GM21390 (cell line): ENCODE data around the gene HERPUD1.
"Not testable (repeated sequence)": the region's sequence is repeated elsewhere in the genome, so short reads cannot be mapped to it uniquely, and the experiment has no call there.

Experiments used
- ATAC-seq: cut with Tn5 transposase; IDR thresholded peaks from one replicate; pipeline ENCODE4 v1.9.1; 2021; ENCODE audit not compliant: unreplicated experiment

Gene HERPUD1

GRCh38 chr16:56953006-56953405 is 21.1 kb downstream of the HERPUD1 start:
- ATAC-seq = no peak

DNA sequence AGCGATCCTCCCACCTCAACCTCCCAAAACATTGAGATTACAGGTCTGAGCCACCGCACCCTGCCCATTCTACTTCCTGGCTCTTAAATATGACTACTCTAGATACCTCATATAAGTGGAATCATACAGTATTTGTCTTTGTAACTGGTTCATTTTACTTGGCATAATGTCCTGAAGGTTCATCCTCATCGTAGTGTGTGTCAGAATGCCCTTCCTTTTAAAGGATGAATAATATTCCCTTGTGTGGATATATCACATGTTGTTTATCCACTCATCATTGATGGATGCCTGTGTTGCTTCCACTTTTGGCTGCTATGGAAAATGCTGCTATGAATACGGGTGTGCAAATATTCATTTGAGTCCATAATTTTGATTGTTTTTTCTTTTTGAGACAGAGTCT is 24.1 kb downstream of the HERPUD1 start:
- ATAC-seq = no peak

DNA sequence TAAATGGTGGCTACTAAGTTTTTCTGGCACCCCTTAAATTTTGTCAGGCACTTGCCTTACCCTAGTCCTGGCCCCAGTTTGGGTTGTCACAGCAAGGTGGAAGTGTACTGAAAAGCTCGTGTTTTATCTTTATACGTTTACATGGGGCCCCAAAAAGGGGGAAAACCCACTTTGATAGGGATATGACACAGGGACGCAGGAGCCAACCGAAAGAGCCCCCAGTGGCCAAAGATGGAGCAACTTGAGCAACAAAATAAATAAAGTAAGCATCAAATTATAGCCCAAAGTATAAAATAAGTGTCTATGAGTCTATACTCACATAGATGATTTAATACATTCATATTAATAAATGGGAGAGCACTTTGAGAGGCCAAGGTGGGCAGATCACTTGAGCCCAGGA is 24.8 kb downstream of the HERPUD1 start:
- ATAC-seq = no peak

- ATAC-seq = no peak
Measured at GRCh38 chr16:56960681-56961281, 28.8 kb downstream of the HERPUD1 start.

- no peak for ATAC-seq
Measured at GRCh38 chr16:56961386-56961785, 29.4 kb downstream of the HERPUD1 start.

DNA sequence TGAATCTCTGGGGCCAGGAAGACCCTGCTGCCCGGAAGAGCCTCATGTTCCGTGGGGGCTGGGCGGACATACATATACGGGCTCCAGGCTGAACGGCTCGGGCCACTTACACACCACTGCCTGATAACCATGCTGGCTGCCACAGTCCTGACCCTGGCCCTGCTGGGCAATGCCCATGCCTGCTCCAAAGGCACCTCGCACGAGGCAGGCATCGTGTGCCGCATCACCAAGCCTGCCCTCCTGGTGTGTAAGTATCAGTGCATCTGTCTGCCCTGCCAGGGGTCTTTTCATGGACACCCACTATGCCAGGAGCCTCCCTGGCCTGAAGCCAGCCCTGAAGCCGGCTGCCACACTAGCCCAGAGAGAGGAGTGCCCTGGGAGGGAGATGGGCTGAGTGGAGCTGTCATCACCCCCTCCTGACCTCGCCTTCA is 29.9 kb downstream of the HERPUD1 start, which contains the start of gene CETP:
CETP (plus strand) TSS at position 100 of the 431 bp plus-strand sequence; CDS start at position 130, 30 bp downstream.
- no peak for ATAC-seq

DNA sequence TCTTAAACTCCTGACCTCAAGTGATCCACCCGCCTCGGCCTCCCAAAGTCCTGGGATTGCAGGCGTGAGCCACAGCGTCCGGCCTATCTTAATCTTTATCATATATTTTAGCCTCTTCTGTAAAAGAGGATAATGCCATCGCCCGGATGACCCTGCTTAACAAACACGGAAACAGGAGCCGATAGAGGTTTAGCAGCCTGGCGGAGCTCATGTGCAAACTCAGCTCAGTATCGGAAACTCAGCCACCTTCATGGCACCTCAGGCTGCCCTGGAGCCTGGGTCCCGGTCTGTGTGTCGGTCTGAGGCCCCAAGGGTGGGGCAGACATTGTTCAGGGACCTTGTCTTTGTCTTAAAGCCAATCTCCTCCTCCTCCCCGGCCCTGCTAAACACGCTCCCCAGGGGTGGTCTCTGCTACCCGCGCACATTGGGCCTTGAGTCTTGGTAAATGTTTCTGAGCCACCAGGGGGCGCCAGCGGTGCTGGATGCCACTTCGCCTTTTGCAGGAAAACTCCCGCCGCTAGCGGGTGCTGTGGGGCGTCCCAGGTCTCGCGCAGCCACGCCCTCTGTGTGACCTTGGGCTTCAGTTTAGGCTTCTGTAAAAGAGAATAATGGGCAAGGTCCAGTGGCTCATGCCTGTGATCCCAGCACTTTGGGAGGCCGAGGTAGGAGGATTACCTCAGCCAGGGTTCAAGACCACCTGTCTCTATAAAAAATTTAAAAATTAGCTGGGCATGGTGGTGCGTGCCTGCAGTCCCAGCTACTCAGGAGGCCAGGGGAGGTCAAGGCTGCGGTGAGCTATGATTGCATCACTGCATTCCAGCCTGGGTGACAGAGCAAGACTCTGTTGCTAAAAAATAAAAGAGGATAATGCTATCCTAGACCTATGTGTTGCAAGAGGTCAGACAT is 32.6 kb downstream of the HERPUD1 start:
- ATAC-seq = peak; percentile 63

DNA sequence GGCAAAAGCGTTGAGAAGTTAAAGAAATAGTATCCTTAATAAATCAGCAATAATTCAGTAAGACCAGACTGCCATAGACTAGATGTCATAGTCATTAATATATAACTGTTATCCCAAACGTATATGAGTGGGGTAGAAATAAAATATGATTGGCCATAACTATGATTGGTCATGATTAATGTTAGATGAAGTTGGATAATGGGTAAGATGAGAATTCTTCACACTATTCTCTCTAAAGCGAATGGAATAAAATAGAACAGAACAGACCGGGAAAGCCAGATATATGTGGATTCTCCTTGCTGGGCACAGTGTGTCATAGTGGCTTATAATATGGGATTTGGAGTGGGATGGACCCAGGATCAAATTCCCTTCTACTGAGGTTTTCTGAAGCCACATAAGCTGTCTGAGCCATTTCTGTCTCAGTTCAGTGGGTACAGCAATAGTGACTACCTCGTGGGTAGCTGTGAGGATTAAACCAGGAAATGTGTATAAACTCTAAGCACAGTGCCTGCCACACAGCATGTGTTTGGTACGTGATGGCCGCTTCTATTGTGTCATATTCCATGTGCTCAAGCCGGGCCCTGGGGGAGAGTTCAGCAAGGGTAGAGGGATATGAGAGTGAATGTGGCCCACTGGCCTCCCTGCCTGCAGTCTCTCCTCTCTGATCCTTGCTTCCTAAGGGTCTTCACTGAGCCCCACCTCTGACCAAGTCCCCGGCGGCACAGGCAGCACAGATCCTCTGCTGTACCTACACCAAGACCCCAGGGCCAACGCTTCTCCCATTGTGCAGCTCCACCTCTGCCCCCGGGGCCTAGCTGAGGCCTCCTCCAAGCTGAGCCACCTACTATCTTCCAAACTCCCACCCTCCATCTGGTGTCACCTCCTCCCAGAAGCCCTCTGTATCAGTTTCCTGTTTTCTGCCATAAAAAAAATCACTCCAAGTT is 33.5 kb downstream of the HERPUD1 start:
- no peak for ATAC-seq

DNA sequence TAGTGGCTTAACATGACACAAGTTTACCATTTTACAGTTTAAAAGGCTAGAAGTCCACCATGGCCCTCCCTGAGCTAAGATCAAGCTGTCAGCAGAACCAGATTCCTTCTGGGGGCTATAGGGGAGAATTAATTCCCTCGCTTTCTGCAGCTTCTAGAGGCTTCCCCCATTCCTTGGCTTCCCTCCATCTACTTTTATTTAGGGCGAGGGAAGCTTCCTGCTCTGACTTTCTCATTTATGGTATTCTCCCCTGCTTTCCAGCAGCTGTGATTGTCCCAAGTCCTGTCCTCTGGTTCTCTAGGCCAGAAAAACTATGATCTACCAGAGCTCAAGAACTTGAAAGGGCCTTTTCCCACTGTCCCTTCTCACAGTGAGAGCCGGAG is 34.1 kb downstream of the HERPUD1 start:
- ATAC-seq = no peak

- ATAC-seq = no peak
Measured at GRCh38 chr16:56967733-56968132, 35.8 kb downstream of the HERPUD1 start.

- no peak for ATAC-seq
Measured at GRCh38 chr16:56969769-56970168, 37.8 kb downstream of the HERPUD1 start.

GRCh38 chr16:56970934-56971767 is 39.2 kb downstream of the HERPUD1 start:
- ATAC-seq = peak; percentile 81

DNA sequence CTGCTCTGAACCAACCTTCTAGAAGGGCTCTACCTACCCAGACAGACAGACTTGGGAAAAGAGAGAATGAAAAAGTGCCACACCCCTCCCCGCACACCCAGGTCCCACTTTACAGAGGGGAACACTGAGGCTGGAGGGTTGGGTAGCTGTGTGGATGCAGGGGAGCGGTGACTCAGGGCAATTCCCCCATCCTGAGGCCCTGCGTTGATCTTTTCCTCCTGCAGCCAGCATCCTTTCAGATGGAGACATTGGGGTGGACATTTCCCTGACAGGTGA is 39.8 kb downstream of the HERPUD1 start:
- no peak for ATAC-seq

DNA sequence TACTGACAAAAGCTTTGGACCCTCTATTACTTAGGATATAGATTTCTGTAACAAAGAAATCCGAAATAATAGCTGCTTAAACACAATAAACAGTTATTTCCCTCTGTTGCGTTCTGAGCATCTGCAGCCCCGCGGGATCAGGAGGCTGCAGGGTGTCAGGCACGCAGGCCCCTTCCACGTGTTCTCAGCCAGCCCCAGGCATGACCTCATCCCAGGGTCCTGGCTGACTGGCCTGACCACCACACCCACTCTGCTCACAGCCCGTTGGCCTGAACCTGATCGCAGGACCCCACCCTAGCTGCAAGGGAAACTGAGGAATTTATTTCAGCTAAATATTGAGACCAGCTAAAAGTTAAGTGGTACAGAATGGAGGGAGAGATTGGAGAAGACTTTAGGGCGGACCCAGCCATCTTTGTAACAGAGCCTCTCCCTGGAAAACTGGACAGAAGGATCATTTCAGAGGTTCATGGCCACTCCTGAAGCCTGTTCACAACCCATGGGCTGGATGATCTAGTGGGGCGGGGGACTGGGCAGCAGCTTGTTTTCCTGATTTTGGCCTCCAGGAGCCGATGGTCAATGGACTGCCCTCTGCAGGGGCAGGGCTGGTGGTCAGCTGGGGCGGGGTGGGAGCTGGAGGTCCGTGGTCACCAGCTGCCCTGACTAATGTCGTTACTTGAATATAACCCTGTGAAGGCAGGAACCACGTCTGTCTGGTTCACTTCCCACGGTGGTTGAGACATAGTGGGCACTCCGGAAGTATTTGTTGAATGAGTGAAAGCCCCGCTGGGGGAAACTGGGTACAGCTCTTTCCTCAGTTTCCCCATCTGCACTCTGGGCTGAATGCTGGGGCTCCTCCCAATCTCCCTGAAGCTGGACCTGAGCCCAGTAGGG is 40.7 kb downstream of the HERPUD1 start:
- ATAC-seq = no peak

DNA sequence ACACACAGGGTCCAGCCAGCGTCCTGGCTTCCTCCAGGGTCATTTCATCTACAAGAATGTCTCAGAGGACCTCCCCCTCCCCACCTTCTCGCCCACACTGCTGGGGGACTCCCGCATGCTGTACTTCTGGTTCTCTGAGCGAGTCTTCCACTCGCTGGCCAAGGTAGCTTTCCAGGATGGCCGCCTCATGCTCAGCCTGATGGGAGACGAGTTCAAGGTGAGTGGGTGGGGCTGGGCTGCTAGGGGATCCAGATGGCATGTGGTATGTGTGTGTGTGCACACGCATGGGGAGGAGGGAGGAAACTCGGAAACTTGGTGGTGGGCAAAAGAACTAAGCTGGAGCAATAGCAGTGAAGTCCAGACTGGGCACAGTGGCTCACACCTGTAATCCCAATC is 41.4 kb downstream of the HERPUD1 start:
- ATAC-seq = no peak

GRCh38 chr16:56973899-56974298 is 42.0 kb downstream of the HERPUD1 start:
- ATAC-seq = not testable (repeated sequence)

GRCh38 chr16:56974549-56975300 is 42.8 kb downstream of the HERPUD1 start:
- no peak for ATAC-seq

DNA sequence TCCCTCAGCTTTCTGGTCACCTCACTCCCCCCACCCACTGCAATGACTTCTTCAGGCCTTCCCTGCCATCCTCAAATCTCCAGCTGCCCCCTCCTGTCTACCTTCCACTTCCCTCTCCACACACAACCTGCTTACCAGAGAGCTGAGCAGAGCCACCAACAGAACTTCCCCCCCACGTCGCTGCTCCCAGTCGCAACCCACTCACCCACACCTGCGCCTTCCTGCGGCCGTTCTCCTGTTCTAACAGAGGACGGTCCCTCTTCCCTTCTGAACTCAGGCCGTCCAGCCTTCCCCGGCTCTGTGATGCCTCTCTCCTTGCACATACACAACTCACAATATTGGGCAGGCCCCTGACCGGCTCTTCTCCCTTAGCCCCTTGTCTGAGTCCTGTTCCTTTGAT is 43.8 kb downstream of the HERPUD1 start:
- ATAC-seq = no peak

DNA sequence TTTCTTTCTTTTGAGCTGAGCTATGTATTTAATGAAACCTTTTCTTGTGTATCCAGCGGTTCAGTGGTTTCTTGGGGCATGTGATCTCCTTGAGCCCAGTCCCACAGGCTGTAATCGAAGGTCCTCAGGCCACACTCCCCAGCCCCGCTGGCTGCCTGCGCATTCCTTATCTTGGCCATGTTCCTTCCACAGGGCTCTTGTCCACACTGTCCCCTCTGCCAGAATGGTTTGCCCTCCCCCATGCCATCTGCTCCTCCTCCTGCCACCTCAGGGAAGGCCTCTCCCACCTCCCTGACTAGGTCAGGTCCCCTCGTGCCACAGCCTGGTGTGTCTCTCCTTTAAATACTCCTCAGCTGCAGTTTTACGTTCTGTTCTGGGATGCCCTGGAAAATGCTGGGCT is 45.3 kb downstream of the HERPUD1 start:
- no peak for ATAC-seq
